ENCODE data around the gene RABL2B.
"Not testable (repeated sequence)": the region's sequence is repeated elsewhere in the genome, so short reads cannot be mapped to it uniquely, and the experiment has no call there.

DNA sequence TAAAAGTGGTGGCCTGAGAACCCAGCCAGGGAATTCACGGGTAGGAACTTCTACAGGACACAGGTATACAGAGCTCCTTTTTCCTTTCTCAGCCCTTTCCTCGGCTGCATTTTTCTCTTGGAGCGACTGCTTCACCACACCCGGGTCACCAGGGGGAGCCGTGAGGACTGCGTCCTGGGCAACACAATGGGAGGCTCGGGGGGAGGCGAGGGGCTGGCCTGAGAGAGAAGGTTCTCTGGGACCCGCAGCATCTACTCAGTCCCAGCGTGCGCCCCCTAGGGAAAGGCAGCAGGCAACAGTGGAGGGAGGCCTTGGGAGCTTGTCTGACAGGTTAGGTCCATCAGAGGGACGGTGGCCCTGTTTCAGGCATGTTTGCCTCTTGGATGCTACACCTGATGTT lies 8.3 kb downstream of the RABL2B start:
- not testable (repeated sequence) for TF ChIP-seq CTCF (IDR thresholded peaks at IDR 0.05; ENCODE audit: insufficient read depth, low read length); POLR2AphosphoS5 (IDR thresholded peaks at IDR 0.05; ENCODE audit: low read depth); GABPA (IDR thresholded peaks at IDR 0.05; ENCODE audit: low read depth)

All from HL-60 (cell line).